Measurements from ENCODE around the gene PGAP3.
A peak's percentile ranks its signal among the peaks of the same experiment; 100 is the strongest.

Gene PGAP3

DNA sequence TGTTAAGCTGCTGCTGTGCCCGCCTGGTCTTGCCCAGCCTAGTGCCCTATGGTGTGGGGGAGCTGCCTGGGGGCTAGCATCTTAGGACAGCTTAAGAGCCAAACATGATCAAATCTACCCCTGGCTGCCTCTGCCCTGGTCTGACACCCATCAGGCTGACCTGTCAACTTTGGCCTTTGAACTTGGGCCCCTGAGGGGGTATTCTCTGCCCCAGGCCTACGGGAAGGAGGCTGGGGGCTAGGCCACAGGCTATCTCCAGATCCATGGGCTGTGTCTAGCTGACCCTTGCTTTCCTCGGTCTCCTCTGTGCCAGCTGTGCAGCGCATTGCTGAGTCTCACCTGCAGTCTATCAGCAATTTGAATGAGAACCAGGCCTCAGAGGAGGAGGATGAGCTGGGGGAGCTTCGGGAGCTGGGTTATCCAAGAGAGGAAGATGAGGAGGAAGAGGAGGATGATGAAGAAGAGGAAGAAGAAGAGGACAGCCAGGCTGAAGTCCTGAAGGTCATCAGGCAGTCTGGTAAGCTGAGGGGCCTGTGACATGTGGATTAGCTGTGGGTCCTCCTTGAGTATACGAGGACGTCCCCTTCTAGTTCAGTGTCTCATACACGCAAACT, 54.2 kb downstream of the PGAP3 start:
- no peak for DNase-seq

DNA sequence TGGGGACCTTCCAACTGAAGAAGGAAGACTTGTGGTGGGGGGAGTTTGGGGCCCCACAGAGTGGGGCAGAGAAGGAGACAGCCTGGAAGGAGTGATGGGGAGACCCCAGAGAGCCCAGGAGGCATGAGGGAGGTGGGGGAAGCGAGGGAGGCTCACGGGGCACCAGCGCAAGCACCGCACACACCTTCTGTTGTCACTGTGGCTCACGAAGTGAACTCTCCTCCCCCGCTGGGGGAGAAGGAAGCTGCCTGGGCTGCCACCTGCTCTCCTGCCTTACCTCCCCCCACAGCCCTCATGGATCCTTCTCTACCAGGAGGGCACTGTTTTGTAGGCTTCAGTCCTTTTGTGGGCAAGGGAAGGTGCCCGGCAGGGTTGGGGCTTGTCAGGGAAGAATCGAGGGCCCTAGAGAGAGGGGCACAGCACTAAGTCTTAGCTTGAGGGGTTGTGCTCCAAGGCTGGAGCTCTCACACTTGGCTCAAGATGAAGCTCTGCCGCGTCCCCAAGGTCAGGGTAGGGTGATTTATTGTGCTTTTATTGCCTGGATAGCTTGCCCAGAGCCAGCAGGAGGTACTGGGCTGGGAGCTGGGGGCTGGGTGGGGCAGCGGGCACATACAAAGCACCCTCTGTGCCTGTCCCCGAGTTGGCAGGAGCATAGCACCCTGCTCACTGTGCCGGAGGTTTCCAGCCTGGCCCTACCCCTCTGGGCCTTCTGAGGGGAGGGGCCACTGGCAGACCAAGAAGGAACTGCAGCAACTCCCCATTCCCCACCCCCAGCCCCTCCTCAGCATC, 55.5 kb downstream of the PGAP3 start:
- no peak for DNase-seq

DNA sequence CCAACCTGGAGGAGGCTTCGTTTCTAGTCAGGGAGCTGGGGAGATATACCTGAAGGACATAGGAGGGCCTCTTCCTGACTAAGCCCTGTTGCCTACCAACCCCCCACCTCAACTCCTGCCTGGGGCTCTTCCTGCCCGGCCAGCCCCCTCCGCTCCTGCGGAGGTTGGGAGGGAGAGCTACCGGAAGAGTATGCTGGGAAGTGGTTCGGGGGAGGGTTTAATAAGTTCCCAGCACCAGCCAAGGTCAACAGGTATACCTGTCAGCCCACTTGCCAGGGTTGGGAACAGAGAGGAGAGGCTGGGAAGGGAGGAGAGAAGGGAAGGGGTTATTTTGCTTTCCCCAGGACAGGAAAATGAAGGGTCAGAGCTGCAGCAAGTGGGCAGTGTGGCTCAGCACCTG, 56.5 kb downstream of the PGAP3 start:
- DNase-seq, result no peak

DNA sequence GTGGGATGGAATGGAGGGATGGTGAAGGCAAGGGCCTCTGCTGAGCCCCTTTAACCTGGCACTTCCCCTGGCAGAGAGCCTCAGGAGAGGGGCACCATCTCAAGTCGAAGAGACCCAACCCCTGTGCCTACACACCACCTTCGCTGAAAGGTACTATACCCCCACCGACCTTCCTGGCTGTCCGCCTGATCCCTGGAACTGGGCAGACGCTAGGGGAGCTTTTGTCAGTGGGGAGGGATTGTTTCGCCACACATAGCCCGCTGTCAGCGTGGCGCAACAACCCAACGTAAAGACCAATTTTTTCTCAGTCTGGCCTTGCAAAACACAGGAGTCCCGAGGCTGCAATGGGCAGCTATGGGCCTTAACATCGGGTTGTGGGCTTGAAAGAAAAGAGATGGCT, 58.0 kb downstream of the PGAP3 start:
- no peak for DNase-seq

DNA sequence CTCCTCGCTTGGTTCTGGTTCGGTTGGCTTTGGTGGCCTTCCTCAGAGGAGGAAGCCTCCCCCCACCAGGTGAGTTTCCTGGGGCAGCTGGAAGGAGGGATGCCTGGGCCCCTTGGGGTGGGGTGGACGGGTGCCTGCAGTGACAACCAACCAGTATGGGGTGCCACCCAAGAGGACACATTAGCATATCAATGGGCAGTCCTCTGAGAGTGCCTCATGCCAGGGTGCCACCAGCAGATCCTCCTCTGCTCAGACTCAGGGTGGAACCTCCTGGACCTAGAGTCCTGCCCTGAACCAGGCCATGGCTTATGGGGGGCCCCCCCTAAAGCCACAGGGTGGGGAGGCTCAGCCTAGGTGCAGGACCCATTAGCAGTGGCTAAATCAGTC, 58.4 kb downstream of the PGAP3 start:
- no peak for DNase-seq

DNA sequence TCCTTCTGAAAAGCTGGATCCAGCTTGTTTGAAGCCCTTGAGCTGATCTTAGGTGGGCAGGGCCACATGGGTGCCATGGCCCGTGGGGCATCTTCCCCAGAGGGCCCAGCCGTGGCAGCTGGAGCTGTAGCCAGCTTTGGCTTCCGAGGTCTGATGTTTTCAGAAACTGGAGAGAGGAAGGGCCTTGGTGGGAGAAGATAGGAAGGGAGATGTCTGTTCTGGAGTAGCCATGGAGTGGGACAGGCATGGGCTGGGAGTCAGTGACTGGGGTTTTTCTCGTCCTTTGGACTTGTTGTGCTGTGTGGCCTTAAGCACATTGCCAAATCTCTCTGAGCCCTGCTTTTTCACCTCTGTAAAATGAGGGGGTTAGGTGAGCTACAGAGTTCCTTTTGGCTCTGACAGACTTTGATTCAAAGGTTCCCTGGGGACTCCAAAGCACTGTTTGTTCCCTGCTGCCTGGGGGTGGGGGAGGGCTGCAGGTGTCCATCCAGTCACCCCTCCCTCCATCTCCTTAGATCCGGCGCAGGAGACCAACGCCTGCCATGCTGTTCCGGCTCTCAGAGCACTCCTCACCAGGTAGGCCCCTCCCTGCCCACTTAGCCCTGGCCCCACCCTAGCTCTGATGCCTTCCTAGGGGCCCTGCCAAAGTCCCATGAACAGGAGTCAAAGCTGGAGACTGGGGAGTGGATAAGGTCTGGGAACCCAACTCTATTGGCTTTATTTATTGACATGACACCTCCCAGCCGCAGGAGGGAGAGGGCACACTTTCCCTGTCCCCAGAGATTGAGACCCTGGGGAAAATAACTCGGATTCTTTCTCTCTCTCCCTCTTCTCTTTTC, 59.0 kb downstream of the PGAP3 start:
- no peak for DNase-seq

DNA sequence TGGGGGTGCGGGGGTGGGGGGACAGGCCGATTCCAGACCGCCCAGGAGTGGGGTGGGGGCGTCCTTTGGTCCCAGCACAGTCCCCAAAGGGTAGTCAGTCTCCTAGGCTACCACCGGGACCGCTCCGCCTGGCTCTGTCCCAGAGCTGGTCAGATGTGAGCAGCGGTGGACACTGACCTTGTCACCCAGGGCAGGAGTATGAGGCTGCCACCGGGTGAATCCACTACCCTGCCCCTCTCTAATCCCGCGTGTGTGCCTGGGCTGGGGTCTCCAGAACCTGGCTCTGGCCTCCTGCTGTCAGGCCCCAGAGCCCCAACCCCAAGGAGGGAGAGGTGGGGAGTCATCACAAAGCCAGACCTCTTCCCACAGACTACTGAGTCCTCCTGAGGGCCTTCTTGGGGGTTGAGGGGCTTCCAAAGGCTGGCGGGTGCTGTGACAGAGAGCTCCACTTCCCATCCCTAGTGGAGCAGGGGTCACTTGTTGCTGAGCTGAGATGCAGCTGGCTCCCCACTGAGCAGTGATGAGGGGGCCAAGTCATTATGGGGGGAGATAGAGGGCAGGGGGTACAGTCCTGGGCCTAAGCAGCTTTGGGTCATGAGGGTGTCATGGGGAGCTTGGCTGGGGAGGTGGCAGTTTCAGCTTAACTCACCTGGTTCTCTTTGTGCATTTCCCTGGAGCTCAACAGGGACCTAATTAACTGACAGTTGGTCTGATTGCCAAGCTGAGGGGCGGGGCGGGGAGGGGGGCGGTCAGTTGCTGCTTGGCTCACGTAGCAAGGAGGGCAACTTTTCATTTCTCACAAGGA, 59.9 kb downstream of the PGAP3 start:
- DNase-seq, result no peak

DNA sequence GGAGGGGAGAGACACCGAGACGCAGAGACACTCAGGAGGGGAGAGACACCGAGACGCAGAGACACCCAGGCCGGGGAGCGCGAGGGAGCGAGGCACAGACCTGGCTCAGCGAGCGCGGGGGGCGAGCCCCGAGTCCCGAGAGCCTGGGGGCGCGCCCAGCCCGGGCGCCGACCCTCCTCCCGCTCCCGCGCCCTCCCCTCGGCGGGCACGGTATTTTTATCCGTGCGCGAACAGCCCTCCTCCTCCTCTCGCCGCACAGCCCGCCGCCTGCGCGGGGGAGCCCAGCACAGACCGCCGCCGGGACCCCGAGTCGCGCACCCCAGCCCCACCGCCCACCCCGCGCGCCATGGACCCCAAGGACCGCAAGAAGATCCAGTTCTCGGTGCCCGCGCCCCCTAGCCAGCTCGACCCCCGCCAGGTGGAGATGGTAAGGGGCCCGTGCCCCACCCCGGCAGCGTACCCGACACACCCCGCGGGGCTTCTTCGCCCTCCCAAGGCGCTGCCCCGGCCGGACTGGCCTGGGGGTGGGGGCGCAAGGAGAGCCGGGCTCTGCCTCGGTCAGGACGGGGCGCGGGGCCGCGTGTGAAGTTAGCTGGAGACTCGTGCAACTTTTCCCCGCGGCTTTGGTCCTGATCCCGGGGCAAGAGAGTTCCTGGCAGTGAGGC, 60.7 kb downstream of the PGAP3 start:
- no peak for DNase-seq

DNA sequence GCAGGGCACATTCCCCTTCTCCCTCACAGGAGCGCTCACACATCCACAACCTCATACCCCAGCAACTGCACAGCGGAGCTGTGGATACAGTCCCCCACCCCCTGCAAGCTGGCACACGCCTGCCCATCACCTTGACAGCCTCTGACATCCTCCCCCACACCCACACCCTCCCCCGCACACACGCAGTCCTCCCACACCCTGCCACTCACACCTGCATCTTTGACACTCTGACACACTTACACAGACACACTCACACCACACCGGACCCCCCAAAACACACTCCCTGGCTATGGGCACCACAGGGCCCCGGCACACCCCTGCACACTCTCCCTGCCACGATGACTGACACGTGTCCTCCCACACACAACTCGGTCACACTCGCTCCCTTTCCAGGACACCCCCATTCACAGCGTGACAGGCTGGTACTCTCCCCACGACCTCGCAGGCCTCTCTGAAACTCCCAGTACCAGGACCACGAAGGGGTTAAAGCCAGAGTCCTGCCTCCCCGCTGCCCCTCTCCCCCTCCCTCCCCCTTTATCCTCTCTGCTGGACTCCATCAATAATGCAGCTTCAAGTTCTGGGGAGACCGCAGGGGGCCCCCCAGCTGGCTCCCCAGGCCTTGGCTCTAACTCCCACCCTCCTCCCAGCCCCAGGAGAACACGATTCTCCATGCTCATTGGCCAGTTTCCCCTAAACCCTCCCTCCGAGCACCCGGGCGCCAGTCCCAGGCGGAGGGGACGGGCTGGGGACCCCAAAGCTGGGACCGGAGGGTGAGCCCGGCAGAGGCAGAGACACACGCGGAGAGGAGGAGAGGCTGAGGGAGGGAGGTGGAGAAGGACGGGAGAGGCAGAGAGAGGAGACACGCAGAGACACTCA, 61.4 kb downstream of the PGAP3 start, which contains the start of gene PPP1R1B:
PPP1R1B (plus strand) TSS at position 782 of the 876 bp plus-strand sequence. CDS start 441 bp downstream, outside the sequence.
- no peak for DNase-seq

DNA sequence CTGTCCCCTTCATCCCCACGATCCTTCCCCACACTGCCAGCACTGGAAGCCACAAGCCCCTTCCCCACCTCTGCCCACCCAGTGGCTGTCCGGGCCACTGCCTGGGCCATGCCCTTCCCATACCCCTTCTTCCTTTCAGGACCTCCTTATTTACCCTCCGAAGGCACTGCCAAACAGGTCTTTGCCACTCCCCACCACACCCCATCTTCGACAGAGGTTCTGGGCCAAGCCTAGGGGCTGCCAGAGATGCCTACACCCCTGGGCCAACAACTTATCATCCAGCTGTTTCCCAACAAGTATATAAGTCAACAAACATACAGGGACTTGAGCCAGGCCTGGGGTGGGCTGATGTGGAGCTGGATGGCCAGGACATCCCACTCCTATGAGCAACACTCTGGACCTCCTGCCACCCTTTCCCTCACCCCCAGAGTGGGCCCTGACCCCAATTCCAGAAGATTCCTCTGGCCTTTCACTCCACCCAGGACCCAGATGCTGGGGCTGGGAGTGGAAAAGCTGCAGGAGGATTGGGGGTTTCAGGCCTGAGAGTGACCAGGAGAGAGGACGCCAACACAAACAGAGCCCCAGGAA, 62.6 kb downstream of the PGAP3 start:
- DNase-seq, result no peak

DNA sequence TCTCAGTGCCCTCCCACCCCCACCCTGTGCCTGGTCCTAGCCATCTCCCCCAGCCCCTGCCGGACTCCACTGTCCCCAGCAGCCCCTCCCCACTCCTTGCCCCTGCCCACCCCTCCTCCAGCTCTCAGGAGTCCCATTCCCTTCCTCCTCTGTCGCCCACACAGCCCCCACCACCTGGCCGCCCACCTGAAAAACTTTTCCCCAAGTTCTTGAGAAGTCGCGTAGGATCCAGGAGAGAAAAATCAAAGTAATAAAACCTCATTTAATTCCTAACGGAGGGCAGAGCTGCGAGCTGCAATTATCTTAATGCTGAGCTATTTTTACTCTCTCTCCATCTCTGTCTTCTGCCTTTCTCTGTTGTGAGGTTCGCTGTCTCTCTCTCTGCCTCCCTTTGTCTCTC, 63.5 kb downstream of the PGAP3 start:
- no peak for DNase-seq

DNA sequence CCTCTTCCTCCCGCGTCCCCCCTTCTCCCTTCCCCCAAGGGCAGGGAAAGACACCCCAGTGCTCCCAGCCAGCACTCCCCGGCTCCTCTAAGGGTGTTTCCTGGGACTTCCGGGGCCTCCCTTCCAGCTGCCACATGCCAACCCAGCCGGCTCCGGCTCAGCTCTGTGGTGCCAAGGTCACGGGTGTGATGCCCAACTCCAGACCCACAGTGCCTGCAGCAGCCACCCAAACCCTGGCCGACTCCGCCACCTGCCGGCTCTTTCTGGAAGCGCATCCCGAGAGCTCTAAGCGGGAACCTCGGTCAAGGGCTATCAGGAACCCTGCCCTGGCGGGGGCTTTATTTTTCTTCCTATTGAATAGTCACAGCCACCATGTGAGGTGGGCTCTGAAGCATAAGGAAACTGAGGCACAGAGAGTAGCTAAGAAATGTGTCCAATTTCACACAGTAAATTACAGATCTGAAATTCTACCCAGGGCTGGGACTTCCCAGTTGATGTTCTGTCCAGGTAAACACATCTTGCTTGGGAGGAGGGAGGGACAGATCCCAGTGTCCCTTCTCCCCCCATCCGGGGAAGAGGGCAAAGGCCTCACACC, 64.4 kb downstream of the PGAP3 start:
- DNase-seq, result peak; percentile 84 to 89

DNA sequence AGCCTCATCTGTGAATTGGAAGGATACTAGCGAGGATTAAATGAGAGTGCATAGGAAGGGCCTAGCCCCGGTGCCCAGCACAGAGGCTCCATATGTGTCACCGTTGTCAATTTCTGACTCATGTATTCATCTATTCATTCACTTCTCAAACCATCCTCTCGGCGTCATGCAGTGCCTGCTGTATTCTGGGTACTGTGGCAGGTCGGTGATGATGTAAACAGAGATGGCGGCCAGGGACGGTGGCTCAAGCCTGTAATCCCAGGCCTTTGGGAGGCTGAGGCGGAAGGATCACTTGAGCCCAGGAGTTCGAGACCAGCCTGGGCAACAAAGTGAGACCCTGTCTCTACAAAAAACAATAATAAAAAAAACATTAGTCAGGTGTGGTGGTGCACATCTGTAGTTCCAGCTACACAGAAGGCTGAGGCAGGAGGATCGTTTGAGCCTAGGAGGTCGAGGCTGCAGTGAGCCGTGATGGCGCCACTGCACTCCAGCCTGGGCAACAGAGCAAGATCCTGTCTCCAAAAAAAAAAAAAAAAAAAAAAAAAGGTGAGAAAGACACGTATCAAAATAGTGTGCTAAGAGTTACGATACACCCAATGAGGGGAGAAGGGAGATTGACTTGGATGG, 65.4 kb downstream of the PGAP3 start:
- DNase-seq, result peak; percentile 14 to 61

DNA sequence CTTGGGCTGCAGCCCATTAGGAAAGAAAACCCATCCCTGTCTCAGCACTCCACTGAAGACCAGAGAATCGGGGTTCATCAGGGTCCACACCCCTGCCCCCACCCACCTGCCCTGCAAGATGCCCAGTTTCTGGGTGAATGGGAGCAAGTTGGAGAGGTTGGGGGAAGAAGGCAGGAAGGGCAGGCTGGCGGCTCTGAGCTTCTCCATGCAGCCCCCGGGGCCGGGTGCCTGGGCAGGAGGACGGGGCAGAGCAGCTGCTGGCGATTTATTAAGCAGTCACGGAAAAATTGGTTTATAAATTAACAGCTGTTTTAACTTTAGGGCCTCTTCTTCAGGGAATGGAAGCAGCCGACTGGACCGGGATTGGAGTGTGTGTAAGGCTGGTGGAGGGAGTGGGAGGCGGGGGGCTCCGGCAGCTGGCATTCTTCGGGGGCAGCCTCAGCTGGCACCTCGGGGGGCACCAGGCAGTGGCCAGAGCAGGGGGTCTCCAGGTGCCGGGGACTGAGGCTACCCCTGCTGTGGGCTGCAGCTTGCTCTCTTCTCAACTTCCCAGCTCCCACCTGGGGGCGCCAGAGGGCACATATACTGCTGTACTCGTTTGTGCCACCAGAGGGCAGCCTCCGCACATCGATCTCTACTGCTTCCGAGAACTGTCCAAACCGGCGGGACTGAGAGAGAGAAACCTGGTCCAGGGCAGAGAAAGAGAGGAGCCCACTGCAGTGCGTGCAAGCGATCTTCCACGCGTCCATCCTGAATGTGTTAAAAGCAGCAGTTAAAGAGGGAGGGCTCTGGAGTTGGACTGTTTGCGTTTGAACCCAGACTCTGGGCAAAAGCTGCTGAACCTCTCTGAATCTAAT, 66.1 kb downstream of the PGAP3 start:
- DNase-seq, result peak; percentile 84 to 91

Data from CD4-positive, alpha-beta T cell treated with Interferon alpha-2 for 1 hour (primary cell).